Measurements from ENCODE around the gene CAPZA2. TPM values are rescaled to one million over a fixed set of nuclear protein-coding genes. Genes with fewer than 3 reads are reported as not detected.

Gene CAPZA2
- total RNA-seq, 6 experiments from 2014 or later = 216 to 311 (median 275) TPM

- Mint-ChIP-seq H3K4me3 (no peak overlapping the region), H3K9me3 (no peaks in the 10 kb centered on the region), H3K27ac (no peak overlapping the region), H3K27me3 (ENCODE audit: insufficient read depth) (peaks cover 2% of the 10 kb centered on the region; the same call in 1 of the 2 replicates), H3K36me3 (ENCODE audit: low read depth) (peaks cover 44% of the 10 kb centered on the region), H3K4me1 (ENCODE audit: low read depth) (peaks cover 15% of the 10 kb centered on the region; the same call in 1 of the 2 replicates)
- TF ChIP-seq, protein P1, sequence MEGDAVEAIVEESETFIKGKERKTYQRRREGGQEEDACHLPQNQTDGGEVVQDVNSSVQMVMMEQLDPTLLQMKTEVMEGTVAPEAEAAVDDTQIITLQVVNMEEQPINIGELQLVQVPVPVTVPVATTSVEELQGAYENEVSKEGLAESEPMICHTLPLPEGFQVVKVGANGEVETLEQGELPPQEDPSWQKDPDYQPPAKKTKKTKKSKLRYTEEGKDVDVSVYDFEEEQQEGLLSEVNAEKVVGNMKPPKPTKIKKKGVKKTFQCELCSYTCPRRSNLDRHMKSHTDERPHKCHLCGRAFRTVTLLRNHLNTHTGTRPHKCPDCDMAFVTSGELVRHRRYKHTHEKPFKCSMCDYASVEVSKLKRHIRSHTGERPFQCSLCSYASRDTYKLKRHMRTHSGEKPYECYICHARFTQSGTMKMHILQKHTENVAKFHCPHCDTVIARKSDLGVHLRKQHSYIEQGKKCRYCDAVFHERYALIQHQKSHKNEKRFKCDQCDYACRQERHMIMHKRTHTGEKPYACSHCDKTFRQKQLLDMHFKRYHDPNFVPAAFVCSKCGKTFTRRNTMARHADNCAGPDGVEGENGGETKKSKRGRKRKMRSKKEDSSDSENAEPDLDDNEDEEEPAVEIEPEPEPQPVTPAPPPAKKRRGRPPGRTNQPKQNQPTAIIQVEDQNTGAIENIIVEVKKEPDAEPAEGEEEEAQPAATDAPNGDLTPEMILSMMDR (IDR thresholded peaks at IDR 0.05) = no peak
- no peak for DNase-seq
These were observed 36.9 kb downstream of the CAPZA2 start for GRCh38 chr7:116899308-116899707.

DNA sequence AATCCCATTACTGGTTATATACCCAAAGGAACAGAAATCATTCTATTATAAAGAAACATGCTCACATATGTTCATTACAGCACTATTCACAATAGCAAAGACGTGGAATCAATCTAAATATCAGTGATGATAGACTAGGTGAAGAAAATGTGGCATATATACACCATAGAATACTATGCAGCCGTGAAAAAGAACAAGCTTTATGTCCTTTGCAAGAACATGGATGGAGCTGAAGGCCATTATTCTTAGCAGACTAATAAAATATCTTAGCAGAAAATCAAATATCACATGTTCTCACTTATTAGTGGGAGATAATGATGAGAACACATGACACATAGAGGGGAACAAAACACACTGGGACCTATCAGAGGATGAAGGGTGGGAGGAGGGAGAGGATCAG lies 38.8 kb downstream of the CAPZA2 start:
- H3K27me3 Mint-ChIP-seq (ENCODE audit: insufficient read depth) = peaks cover 2% of the 10 kb centered on the region; the same call in 1 of the 2 replicates
- H3K9me3 Mint-ChIP-seq = no peaks in the 10 kb centered on the region
- H3K4me1 Mint-ChIP-seq (ENCODE audit: low read depth) = peaks cover 10% of the 10 kb centered on the region; the same call in 1 of the 2 replicates
- no peak for DNase-seq
- H3K4me3 Mint-ChIP-seq = no peak overlapping the region
- no peak overlapping the region for H3K27ac Mint-ChIP-seq
- H3K36me3 Mint-ChIP-seq (ENCODE audit: low read depth) = peaks cover 38% of the 10 kb centered on the region
- TF ChIP-seq, protein P1 (IDR thresholded peaks at IDR 0.05) = no peak

- Mint-ChIP-seq H3K27ac (no peak overlapping the region), H3K9me3 (no peaks in the 10 kb centered on the region), H3K27me3 (ENCODE audit: insufficient read depth) (peaks cover 2% of the 10 kb centered on the region; the same call in 1 of the 2 replicates), H3K4me1 (ENCODE audit: low read depth) (no peaks in the 10 kb centered on the region), H3K36me3 (ENCODE audit: low read depth) (peaks cover 43% of the 10 kb centered on the region), H3K4me3 (no peak overlapping the region)
- no peak for DNase-seq
- TF ChIP-seq, protein P1 (IDR thresholded peaks at IDR 0.05) = no peak
These were observed 40.5 kb downstream of the CAPZA2 start for GRCh38 chr7:116902867-116903266.

GRCh38 chr7:116906391-116906790 lies 44.0 kb downstream of the CAPZA2 start:
- H3K27ac Mint-ChIP-seq = no peak overlapping the region
- TF ChIP-seq, protein P1 (IDR thresholded peaks at IDR 0.05) = no peak
- H3K4me3 Mint-ChIP-seq = no peak overlapping the region
- H3K27me3 Mint-ChIP-seq (ENCODE audit: insufficient read depth) = peaks cover 2% of the 10 kb centered on the region; the same call in 1 of the 2 replicates
- H3K36me3 Mint-ChIP-seq (ENCODE audit: low read depth) = peaks cover 34% of the 10 kb centered on the region
- no peak for DNase-seq
- no peaks in the 10 kb centered on the region for H3K9me3 Mint-ChIP-seq
- H3K4me1 Mint-ChIP-seq (ENCODE audit: low read depth) = peaks cover 18% of the 10 kb centered on the region

DNA sequence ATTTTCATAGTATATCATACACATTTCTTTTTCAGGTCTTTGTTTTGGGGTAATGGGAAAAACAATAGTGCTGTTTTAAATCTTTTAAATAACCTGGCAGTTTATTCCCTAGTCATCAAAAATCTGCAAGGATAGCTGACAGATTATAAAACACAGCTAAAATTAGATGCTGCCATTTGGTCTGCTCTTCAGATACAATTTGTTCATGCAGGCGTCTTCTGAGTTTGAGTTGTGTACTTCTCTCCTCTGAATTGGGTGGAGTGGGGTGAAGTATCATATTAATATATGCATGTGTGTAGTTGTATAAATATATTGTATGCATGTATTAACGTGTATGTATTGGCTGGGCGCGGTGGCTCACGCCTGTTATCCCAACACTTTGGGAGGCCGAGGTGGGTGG lies 48.0 kb downstream of the CAPZA2 start:
- Mint-ChIP-seq H3K4me3 (no peak overlapping the region), H3K36me3 (ENCODE audit: low read depth) (peaks cover 34% of the 10 kb centered on the region), H3K27ac (no peak overlapping the region)

More for the DNA sequence above, 48.0 kb downstream of the CAPZA2 start:
- no peaks in the 10 kb centered on the region; the same call in 1 of the 2 replicates for H3K27me3 Mint-ChIP-seq (ENCODE audit: insufficient read depth)
- no peak for DNase-seq
- H3K9me3 Mint-ChIP-seq = no peaks in the 10 kb centered on the region
- peaks cover 39% of the 10 kb centered on the region for H3K4me1 Mint-ChIP-seq (ENCODE audit: low read depth)
- TF ChIP-seq, protein P1 (IDR thresholded peaks at IDR 0.05) = no peak

Data from HFFc6 (cell line).